ENCODE measurements around the gene AHCYL1.

AHCYL1 gene

DNA sequence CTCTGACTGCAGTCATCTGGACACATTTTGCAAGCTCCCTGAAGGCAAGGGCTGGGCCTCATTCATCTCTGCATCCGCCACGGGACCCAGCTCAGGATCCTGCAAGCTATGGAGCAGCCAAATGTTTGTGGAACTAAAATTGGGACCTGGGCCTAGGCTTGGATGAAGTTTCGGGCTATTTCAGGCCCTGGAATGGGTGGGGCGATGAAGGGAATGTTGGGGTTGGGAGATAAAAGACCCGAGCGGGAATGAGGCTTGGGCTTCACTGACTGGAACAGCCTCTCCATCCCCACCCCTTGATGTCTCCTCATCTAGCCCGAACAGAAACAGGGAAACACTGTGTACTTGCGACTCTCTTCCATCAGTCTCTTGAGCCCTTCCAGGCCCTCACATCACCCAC, 7.3 kb upstream of the AHCYL1 start:
- TF ChIP-seq, protein P1, sequence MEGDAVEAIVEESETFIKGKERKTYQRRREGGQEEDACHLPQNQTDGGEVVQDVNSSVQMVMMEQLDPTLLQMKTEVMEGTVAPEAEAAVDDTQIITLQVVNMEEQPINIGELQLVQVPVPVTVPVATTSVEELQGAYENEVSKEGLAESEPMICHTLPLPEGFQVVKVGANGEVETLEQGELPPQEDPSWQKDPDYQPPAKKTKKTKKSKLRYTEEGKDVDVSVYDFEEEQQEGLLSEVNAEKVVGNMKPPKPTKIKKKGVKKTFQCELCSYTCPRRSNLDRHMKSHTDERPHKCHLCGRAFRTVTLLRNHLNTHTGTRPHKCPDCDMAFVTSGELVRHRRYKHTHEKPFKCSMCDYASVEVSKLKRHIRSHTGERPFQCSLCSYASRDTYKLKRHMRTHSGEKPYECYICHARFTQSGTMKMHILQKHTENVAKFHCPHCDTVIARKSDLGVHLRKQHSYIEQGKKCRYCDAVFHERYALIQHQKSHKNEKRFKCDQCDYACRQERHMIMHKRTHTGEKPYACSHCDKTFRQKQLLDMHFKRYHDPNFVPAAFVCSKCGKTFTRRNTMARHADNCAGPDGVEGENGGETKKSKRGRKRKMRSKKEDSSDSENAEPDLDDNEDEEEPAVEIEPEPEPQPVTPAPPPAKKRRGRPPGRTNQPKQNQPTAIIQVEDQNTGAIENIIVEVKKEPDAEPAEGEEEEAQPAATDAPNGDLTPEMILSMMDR (IDR thresholded peaks at IDR 0.05) = no peak

- TF ChIP-seq, protein P1 (IDR thresholded peaks at IDR 0.05) = no peak
These were observed 6.7 kb upstream of the AHCYL1 start for GRCh38 chr1:109977657-109978378.

DNA sequence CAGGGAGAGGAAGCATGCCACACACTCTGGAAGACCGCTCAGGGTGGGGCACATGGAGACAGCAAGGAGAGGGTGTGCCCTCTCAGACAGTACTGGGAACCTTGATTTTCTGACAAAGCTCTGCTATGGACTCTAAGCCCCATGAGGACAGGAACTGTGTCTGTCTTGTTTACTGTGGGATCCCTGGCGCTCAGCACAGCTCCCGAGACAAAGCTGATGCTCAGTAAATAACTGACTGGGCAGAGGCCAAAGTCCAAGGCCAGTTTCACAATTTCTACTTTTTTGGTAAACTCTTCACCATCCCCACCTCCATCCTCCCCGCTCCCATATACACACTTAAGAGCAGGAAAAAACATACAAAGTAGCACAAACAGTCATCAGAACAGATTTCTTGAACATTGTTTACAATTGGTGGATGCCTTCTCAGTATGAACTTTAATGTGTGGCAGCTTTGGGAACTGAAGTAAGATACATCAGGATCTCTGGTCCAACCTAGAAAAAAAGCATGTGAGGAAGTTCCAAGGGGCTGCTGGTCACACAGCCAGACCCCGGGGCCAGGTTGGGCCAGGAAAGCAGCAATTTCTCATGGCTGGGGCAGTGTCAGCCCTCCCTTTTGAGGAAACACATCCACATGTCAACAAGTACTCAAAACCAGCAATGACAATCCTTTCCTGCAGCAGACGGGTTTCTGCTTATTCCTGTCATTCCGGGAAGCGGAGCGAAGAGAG, 5.6 kb upstream of the AHCYL1 start:
- TF ChIP-seq, protein P1 (IDR thresholded peaks at IDR 0.05) = no peak

- TF ChIP-seq, protein P1 (IDR thresholded peaks at IDR 0.05) = no peak
These were observed 5.0 kb upstream of the AHCYL1 start for GRCh38 chr1:109979489-109980091.

GRCh38 chr1:109980324-109981003, 4.1 kb upstream of the AHCYL1 start:
- TF ChIP-seq, protein P1 (IDR thresholded peaks at IDR 0.05) = peak; percentile 78

DNA sequence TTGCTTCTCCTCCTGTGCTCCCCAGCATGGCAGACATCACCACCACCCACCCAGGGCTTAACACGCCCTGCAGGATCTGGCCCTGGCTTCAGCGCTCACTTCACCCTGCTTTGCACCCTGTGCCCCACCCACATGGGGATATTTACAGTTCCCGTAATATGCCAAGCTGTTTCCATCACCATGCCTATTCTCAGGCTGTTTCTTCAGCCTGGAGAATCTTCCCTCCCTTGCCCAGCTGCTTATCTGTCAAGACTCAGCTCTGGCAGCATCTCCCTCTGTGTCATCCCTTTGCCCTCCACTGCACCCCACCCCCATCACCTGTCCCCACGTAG, 3.6 kb upstream of the AHCYL1 start:
- TF ChIP-seq, protein P1 (IDR thresholded peaks at IDR 0.05) = peak; percentile 43

- TF ChIP-seq, protein P1 (IDR thresholded peaks at IDR 0.05) = no peak
These were observed 980 bp upstream of the AHCYL1 start for GRCh38 chr1:109983380-109984189.

Data from LNCAP (cell line).